H9 (cell line): ENCODE data around the gene FAM177B. TPM values are rescaled to one million over a fixed set of nuclear protein-coding genes. Genes with fewer than 3 reads are reported as not detected.

Experiments used
- DNase-seq: peaks from one replicate; pipeline ENCODE4 v3.0.0-alpha.2; 2017
- H2AFZ ChIP-seq: one replicate; pipeline ENCODE4 v1.6.1; 2013; ENCODE audit warnings: mild to moderate bottlenecking, low read length, control low read depth, moderate library complexity
- H2AK5ac ChIP-seq: 2 replicates; pipeline ENCODE4 v1.6.1; 2013; ENCODE audit warnings: low read length, control low read depth, mixed read lengths; ENCODE audit not compliant: insufficient read length
- H2BK120ac ChIP-seq: one replicate; pipeline ENCODE4 v1.6.1; 2013; ENCODE audit warnings: low read depth, mild to moderate bottlenecking, low read length, control low read depth, inconsistent platforms; ENCODE audit not compliant: poor library complexity, severe bottlenecking
- H2BK12ac ChIP-seq: 2 replicates; pipeline ENCODE4 v1.6.1; 2013; ENCODE audit warnings: low read length, control low read depth, mixed read lengths, low read depth; ENCODE audit not compliant: insufficient read length
- H2BK15ac ChIP-seq: 2 replicates; pipeline ENCODE4 v1.6.1; 2013; ENCODE audit warnings: low read depth, low read length, control low read depth
- H2BK20ac ChIP-seq: one replicate; pipeline ENCODE4 v1.6.1; 2013; ENCODE audit warnings: low read depth, mild to moderate bottlenecking, low read length, control low read depth, inconsistent platforms; ENCODE audit not compliant: poor library complexity, severe bottlenecking
- H2BK5ac ChIP-seq: 2 replicates; pipeline ENCODE4 v1.6.1; 2013; ENCODE audit warnings: low read length, control low read depth, mixed read lengths; ENCODE audit not compliant: insufficient read length
- H3K14ac ChIP-seq: 2 replicates; pipeline ENCODE4 v1.6.1; 2013; ENCODE audit warnings: low read length, control low read depth; ENCODE audit not compliant: insufficient read depth
- H3K18ac ChIP-seq: 2 replicates; pipeline ENCODE4 v1.6.1; 2013; ENCODE audit warnings: low read depth, mild to moderate bottlenecking, mixed read lengths, low read length, control low read depth; ENCODE audit not compliant: insufficient read length
- H3K23ac ChIP-seq: 2 replicates; pipeline ENCODE4 v1.6.1; 2013; ENCODE audit warnings: low read length, control low read depth, mixed read lengths, low read depth; ENCODE audit not compliant: insufficient read length
- H3K23me2 ChIP-seq: 2 replicates; pipeline ENCODE4 v1.6.1; 2013; ENCODE audit warnings: low read depth, mild to moderate bottlenecking, mixed read lengths, low read length, control low read depth; ENCODE audit not compliant: insufficient read length, poor library complexity, severe bottlenecking
- H3K27ac ChIP-seq: 2 replicates; pipeline ENCODE4 v1.5.1; 2013; ENCODE audit warnings: low read length, control low read depth, mixed read lengths, low read depth; ENCODE audit not compliant: insufficient read length
- H3K27me3 ChIP-seq: 2 replicates; pipeline ENCODE4 v1.6.1; 2013; ENCODE audit warnings: low read length, control low read depth, inconsistent platforms; ENCODE audit not compliant: insufficient read depth
- H3K4ac ChIP-seq: 2 replicates; pipeline ENCODE4 v1.6.1; 2013; ENCODE audit warnings: low read depth, mild to moderate bottlenecking, control low read depth, inconsistent platforms, low read length, moderate library complexity
- H3K4me1 ChIP-seq: 2 replicates; pipeline ENCODE4 v1.6.1; 2013; ENCODE audit warnings: low read length, control low read depth, inconsistent platforms; ENCODE audit not compliant: insufficient read depth
- H3K4me2 ChIP-seq: 2 replicates; pipeline ENCODE4 v1.6.1; 2013; ENCODE audit warnings: low read length, control low read depth, mixed read lengths; ENCODE audit not compliant: insufficient read length, insufficient read depth
- H3K56ac ChIP-seq: 2 replicates; pipeline ENCODE4 v1.6.1; 2013; ENCODE audit warnings: low read depth, mild to moderate bottlenecking, mixed read lengths, low read length, control low read depth; ENCODE audit not compliant: insufficient read length
- H3K79me1 ChIP-seq: 2 replicates; pipeline ENCODE4 v1.6.1; 2013; ENCODE audit warnings: low read depth, mild to moderate bottlenecking, moderate library complexity, low read length, control low read depth, inconsistent platforms; ENCODE audit not compliant: insufficient read depth, poor library complexity, severe bottlenecking
- H3K79me2 ChIP-seq: 2 replicates; pipeline ENCODE4 v1.6.1; 2013; ENCODE audit warnings: low read length, control low read depth, inconsistent platforms; ENCODE audit not compliant: insufficient read depth
- H3K9ac ChIP-seq: 2 replicates; pipeline ENCODE4 v1.6.1; 2013; ENCODE audit warnings: low read length, control low read depth, mixed read lengths; ENCODE audit not compliant: insufficient read length; ENCODE audit errors: extremely low read depth
- H3K9me3 ChIP-seq: one replicate; pipeline ENCODE4 v1.6.1; 2013; ENCODE audit warnings: low read depth, low read length, inconsistent platforms; ENCODE audit not compliant: control insufficient read depth
- H3T11ph ChIP-seq: one replicate; pipeline ENCODE4 v1.6.1; 2013; ENCODE audit warnings: mild to moderate bottlenecking, low read length, control low read depth, inconsistent platforms
- H4K20me1 ChIP-seq: one replicate; pipeline ENCODE4 v1.6.1; 2013; ENCODE audit not compliant: control insufficient read depth, insufficient read length, insufficient read depth
- H4K5ac ChIP-seq: 2 replicates; pipeline ENCODE4 v1.6.1; 2013; ENCODE audit warnings: low read depth, mild to moderate bottlenecking, mixed read lengths, low read length, control low read depth; ENCODE audit not compliant: insufficient read length
- H4K8ac ChIP-seq: replicated peaks from 2 replicates; pipeline ENCODE4 v1.6.1; 2013; ENCODE audit warnings: low read length, control low read depth, mixed read lengths, low read depth; ENCODE audit not compliant: insufficient read length
- H4K91ac ChIP-seq: 2 replicates; pipeline ENCODE4 v1.6.1; 2013; ENCODE audit warnings: low read depth, mild to moderate bottlenecking, moderate library complexity, mixed read lengths, low read length, control low read depth; ENCODE audit not compliant: insufficient read length
- H3K27ac Mint-ChIP-seq, 3 experiments: 2 replicates in 2 of 3; 3 replicates in 1 of 3; pipeline ENCODE4 v1.8.0; 2020 to 2021; ENCODE audit warnings: mixed read lengths in 3 of 3, mild to moderate bottlenecking in 1 of 3, moderate library complexity in 1 of 3
- H3K27me3 Mint-ChIP-seq: 2 replicates; pipeline ENCODE4 v1.8.0; 2021; ENCODE audit warnings: low read depth, mild to moderate bottlenecking, moderate library complexity, mixed read lengths
- H3K36me3 Mint-ChIP-seq, 3 experiments: 2 replicates in 2 of 3; 3 replicates in 1 of 3; pipeline ENCODE4 v1.8.0; 2020 to 2021; ENCODE audit warnings: low read depth in 3 of 3, mixed read lengths in 3 of 3; ENCODE audit not compliant: insufficient read depth in 1 of 3
- H3K4me1 Mint-ChIP-seq, 2 experiments: 2 replicates each; pipeline ENCODE4 v1.8.0; 2020; ENCODE audit warnings: mixed read lengths in 2 of 2
- H3K4me3 Mint-ChIP-seq, 2 experiments: 2 replicates in 1 of 2; 3 replicates in 1 of 2; pipeline ENCODE4 v1.8.0; 2020 to 2021; ENCODE audit warnings: mild to moderate bottlenecking in 2 of 2, mixed read lengths in 2 of 2, moderate library complexity in 1 of 2
- H3K9me3 Mint-ChIP-seq, 2 experiments: 2 replicates in 1 of 2; 3 replicates in 1 of 2; pipeline ENCODE4 v1.8.0; 2020; ENCODE audit warnings: mild to moderate bottlenecking in 2 of 2, mixed read lengths in 2 of 2, moderate library complexity in 1 of 2
- WGBS: extraction: QIAGEN DNeasy Blood & Tissue Kit; methylation state at CpG from one replicate; pipeline ENCODE4 v1.1.7; 2013; ENCODE audit warnings: missing lambda C conversion rate, low lambda C conversion rate, mixed read lengths; ENCODE audit not compliant: insufficient read length; ENCODE audit errors: extremely low coverage; 5-methylcytosine and 5-hydroxymethylcytosine counted together
- total RNA-seq: library from RNA; stranded (reverse); gene quantifications from 2 replicates; pipeline ENCODE4 v1.2.1, GENCODE V29; 2021
- TF ChIP-seq, protein P1 (sequence below): fragments of 200-600 bp; sonication (generic); conservative IDR thresholded peaks from 3 replicates; pipeline ENCODE4 v1.8.0; 2021; ENCODE audit warnings: antibody characterized with exemption, mild to moderate bottlenecking

FAM177B gene
- total RNA-seq, 1 experiment from 2014 or later, result not detected

DNA sequence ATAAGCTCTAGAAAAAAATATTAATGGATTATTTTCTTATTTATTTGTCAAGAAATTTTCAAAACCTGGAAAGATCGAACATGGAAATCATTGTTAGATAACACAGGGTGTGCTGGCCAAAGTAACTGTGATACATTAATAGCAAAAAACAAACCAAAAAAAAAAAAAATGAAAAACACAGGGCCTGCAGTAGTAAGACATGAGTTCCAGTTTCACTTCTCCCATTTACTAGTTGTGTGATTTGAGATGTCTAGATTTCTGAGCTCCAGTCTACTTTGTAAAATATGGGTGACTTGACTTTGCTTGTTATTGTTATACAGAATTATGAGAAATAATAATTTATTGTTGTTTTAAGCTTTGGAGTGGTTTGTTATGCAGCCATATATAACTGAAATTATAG is 13.6 kb downstream of the FAM177B start:
- no peaks in the 10 kb centered on the region for H3K36me3 Mint-ChIP-seq
- no peak overlapping the region for H4K8ac ChIP-seq
- H3K56ac ChIP-seq, result no peak overlapping the region
- H4K91ac ChIP-seq, result no peak overlapping the region
- H3K9ac ChIP-seq, result no peak overlapping the region
- H3T11ph ChIP-seq, result no peak overlapping the region
- no peak overlapping the region for H3K27ac ChIP-seq
- no peaks in the 10 kb centered on the region for H3K79me1 ChIP-seq
- no peak overlapping the region for H3K23ac ChIP-seq
- no peak overlapping the region for H2BK5ac ChIP-seq
- no peak overlapping the region for H2AK5ac ChIP-seq
- no peak overlapping the region for H3K14ac ChIP-seq
- H4K20me1 ChIP-seq, result no peaks in the 10 kb centered on the region
- H3K23me2 ChIP-seq, result no peaks in the 10 kb centered on the region
- H3K4me2 ChIP-seq, result no peak overlapping the region
- H3K18ac ChIP-seq, result no peak overlapping the region
- no peak overlapping the region for H4K5ac ChIP-seq
- H3K4ac ChIP-seq, result no peak overlapping the region
- H2BK12ac ChIP-seq, result no peak overlapping the region
- TF ChIP-seq, protein P1, sequence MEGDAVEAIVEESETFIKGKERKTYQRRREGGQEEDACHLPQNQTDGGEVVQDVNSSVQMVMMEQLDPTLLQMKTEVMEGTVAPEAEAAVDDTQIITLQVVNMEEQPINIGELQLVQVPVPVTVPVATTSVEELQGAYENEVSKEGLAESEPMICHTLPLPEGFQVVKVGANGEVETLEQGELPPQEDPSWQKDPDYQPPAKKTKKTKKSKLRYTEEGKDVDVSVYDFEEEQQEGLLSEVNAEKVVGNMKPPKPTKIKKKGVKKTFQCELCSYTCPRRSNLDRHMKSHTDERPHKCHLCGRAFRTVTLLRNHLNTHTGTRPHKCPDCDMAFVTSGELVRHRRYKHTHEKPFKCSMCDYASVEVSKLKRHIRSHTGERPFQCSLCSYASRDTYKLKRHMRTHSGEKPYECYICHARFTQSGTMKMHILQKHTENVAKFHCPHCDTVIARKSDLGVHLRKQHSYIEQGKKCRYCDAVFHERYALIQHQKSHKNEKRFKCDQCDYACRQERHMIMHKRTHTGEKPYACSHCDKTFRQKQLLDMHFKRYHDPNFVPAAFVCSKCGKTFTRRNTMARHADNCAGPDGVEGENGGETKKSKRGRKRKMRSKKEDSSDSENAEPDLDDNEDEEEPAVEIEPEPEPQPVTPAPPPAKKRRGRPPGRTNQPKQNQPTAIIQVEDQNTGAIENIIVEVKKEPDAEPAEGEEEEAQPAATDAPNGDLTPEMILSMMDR, result no peak
- peaks cover 4% of the 10 kb centered on the region; the same call in 1 of the 2 replicates for H3K27me3 Mint-ChIP-seq
- no peak overlapping the region for H2BK15ac ChIP-seq
- no peaks in the 10 kb centered on the region for H3K79me2 ChIP-seq
- H3K27me3 ChIP-seq, result no peaks in the 10 kb centered on the region
- no peaks in the 10 kb centered on the region for H3K4me1 ChIP-seq
- no peak overlapping the region for H3K27ac Mint-ChIP-seq
- no peak overlapping the region for H2BK20ac ChIP-seq
- H3K9me3 Mint-ChIP-seq, result no peaks in the 10 kb centered on the region
- H2BK120ac ChIP-seq, result no peak overlapping the region
- H3K9me3 ChIP-seq, result no peaks in the 10 kb centered on the region
- H3K4me3 Mint-ChIP-seq, result no peak overlapping the region
- no peak for DNase-seq
- no CpG with 5 or more reads among the region's 1 CpG for WGBS
- H3K4me1 Mint-ChIP-seq, result no peaks in the 10 kb centered on the region
- no peak overlapping the region for H2AFZ ChIP-seq
